SK-N-SH (cell line): Measurements from ENCODE around the gene ENPP5. TPM values are rescaled to one million over a fixed set of nuclear protein-coding genes. Genes with fewer than 3 reads are reported as not detected.
A peak's percentile ranks its signal among the peaks of the same experiment; 100 is the strongest.

Experiments
- CTCF ChIA-PET: fragments of 300-600, 350-600 bp; formaldehyde crosslinking; extraction: SDS; loops from one replicate; lab custom pipeline; 2021; lab: Yijun Ruan, JAX
- POLR2A ChIA-PET: fragments of 350-600 bp; sonication (Branson Sonifier 250); formaldehyde crosslinking; extraction: SDS; loops from one replicate; lab custom pipeline; 2020; ENCODE audit warnings: antibody characterized with exemption, inconsistent platforms; lab: Yijun Ruan, JAX
- DNase-seq: peaks from one replicate; pipeline ENCODE4 v3.0.0; 2012
- H2AFZ ChIP-seq: fragments of 200-600 bp; sonication (generic); 2 replicates; pipeline ENCODE4 v1.8.1; 2016; ENCODE audit warnings: antibody characterized with exemption, mild to moderate bottlenecking, low read depth
- H3F3A ChIP-seq: fragments of 200-600 bp; sonication (generic); replicated peaks from 2 replicates; pipeline ENCODE3; 2016; ENCODE audit warnings: antibody characterized with exemption, mild to moderate bottlenecking; ENCODE audit not compliant: insufficient read depth
- H3K27ac ChIP-seq, 2 experiments: fragments of 200-500 bp in 1 of 2; fragments of 200-600 bp in 1 of 2; sonication (Bioruptor generic) in 1 of 2; sonication (generic), shearing (Covaris generic) in 1 of 2; 2 replicates each; pipeline versions ENCODE4 v1.5.1 to v1.6.1; 2014 to 2016; ENCODE audit warnings: low read depth in 2 of 2, inconsistent platforms in 1 of 2, low read length in 1 of 2, mild to moderate bottlenecking in 1 of 2, mixed read lengths in 1 of 2
- H3K27me3 ChIP-seq: fragments of 200-600 bp; sonication (generic), shearing (Covaris generic); 2 replicates; pipeline ENCODE4 v1.6.1; 2016; ENCODE audit warnings: mixed run types; ENCODE audit not compliant: insufficient read depth
- H3K36me3 ChIP-seq, 2 experiments: fragments of 200-500 bp in 1 of 2; fragments of 200-600 bp in 1 of 2; sonication (Bioruptor generic) in 1 of 2; sonication (generic) in 1 of 2; replicated peaks in 1 of 2; 2 replicates each; pipeline versions ENCODE3 to v1.5.1; 2014 to 2016; ENCODE audit warnings: low read length in 1 of 2, mild to moderate bottlenecking in 1 of 2; ENCODE audit not compliant: insufficient read depth in 2 of 2, control insufficient read depth in 1 of 2
- H3K4me1 ChIP-seq, 2 experiments: fragments of 200-500 bp in 1 of 2; fragments of 200-600 bp in 1 of 2; sonication (Bioruptor generic) in 1 of 2; sonication (generic), shearing (Covaris generic) in 1 of 2; 2 replicates each; pipeline versions ENCODE4 v1.5.1 to v1.6.1; 2014 to 2016; ENCODE audit warnings: low read depth in 1 of 2, low read length in 1 of 2, mixed run types in 1 of 2; ENCODE audit not compliant: insufficient read depth in 2 of 2, control insufficient read depth in 1 of 2
- H3K4me2 ChIP-seq: fragments of 200-600 bp; sonication (generic), shearing (Covaris generic); 2 replicates; pipeline ENCODE4 v1.6.1; 2017; ENCODE audit warnings: mixed run types
- H3K4me3 ChIP-seq, 2 experiments: fragments of 200-500 bp in 1 of 2; fragments of 200-600 bp in 1 of 2; sonication (Bioruptor generic) in 1 of 2; sonication (generic), shearing (Covaris generic) in 1 of 2; 2 replicates each; pipeline versions ENCODE4 v1.5.1 to v1.8.1; 2014 to 2016; ENCODE audit warnings: low read depth in 2 of 2, inconsistent platforms in 1 of 2, low read length in 1 of 2, mild to moderate bottlenecking in 1 of 2, mixed read lengths in 1 of 2, moderate library complexity in 1 of 2
- H3K79me2 ChIP-seq: fragments of 200-600 bp; sonication (generic); 2 replicates; pipeline ENCODE4 v1.8.1; 2017; ENCODE audit warnings: mild to moderate bottlenecking; ENCODE audit not compliant: insufficient read depth
- H3K9ac ChIP-seq: fragments of 200-600 bp; sonication (generic); 2 replicates; pipeline ENCODE4 v1.6.1; 2017; ENCODE audit warnings: mixed run types
- H3K9me2 ChIP-seq: fragments of 200-600 bp; sonication (generic); 2 replicates; pipeline ENCODE4 v1.6.1; 2017; ENCODE audit warnings: mixed run types
- H3K9me3 ChIP-seq: fragments of 200-600 bp; sonication (generic); 2 replicates; pipeline ENCODE4 v1.6.1; 2017; ENCODE audit warnings: mixed run types, mild to moderate bottlenecking, moderate library complexity
- H4K20me1 ChIP-seq: fragments of 200-600 bp; sonication (generic); 2 replicates; pipeline ENCODE4 v1.6.1; 2017; ENCODE audit warnings: mild to moderate bottlenecking, mixed run types; ENCODE audit not compliant: insufficient read depth
- MAX ChIP-seq: IDR thresholded peaks from 2 replicates; pipeline ENCODE4 v1.4.0; 2012; ENCODE audit warnings: low read depth
- MXI1 ChIP-seq: IDR thresholded peaks from 2 replicates; pipeline ENCODE4 v1.6.1; 2012; ENCODE audit warnings: mild to moderate bottlenecking, low read depth, low read length, improper control_type of control experiment
- NFIC ChIP-seq: IDR thresholded peaks from 2 replicates; pipeline ENCODE4 v1.4.0; 2012; ENCODE audit warnings: borderline replicate concordance
- NRF1 ChIP-seq: IDR thresholded peaks from 2 replicates; pipeline ENCODE4 v1.6.1; 2012; ENCODE audit warnings: low read depth, mild to moderate bottlenecking, low read length
- POLR2AphosphoS5 ChIP-seq: IDR thresholded peaks from 2 replicates; pipeline ENCODE4 v1.6.1; 2012; ENCODE audit warnings: low read depth, low read length
- RFX5 ChIP-seq: IDR thresholded peaks from 2 replicates; pipeline ENCODE4 v1.6.1; 2012; ENCODE audit warnings: mild to moderate bottlenecking, improper control_type of control experiment, low read length
- RXRA ChIP-seq: IDR thresholded peaks from 2 replicates; pipeline ENCODE4 v1.4.0; 2012; ENCODE audit warnings: low read depth, mild to moderate bottlenecking, borderline replicate concordance
- SIN3A ChIP-seq: IDR thresholded peaks from 2 replicates; pipeline ENCODE4 v1.6.1; 2012; ENCODE audit warnings: low read depth, mild to moderate bottlenecking, low read length, moderate library complexity, borderline replicate concordance
- SMC3 ChIP-seq: IDR thresholded peaks from 2 replicates; pipeline ENCODE4 v1.6.1; 2012; ENCODE audit warnings: low read depth, low read length, improper control_type of control experiment
- USF1 ChIP-seq: IDR thresholded peaks from 2 replicates; pipeline ENCODE4 v1.4.0; 2012; ENCODE audit warnings: low read depth, borderline replicate concordance
- USF2 ChIP-seq: fragments of 150-350 bp; IDR thresholded peaks from 2 replicates; pipeline ENCODE4 v1.6.1; 2017; ENCODE audit warnings: antibody characterized with exemption, low read length, low read depth, borderline replicate concordance
- WGBS: methylation state at CpG from one replicate; pipeline ENCODE4 v1.1.6; 2017; ENCODE audit warnings: low lambda C conversion rate; 5-methylcytosine and 5-hydroxymethylcytosine counted together
- polyA plus RNA-seq, 3 experiments: library from polyadenylated mRNA; depleted of rRNA; stranded (reverse); fragments of >200 nt; gene quantifications; 2 replicates each; pipeline ENCODE4 v1.2.3, GENCODE V29; 2012

ENPP5 gene
- polyA plus RNA-seq, 1 of the 3 experiments (the other 2 are of a cell fraction) = not detected

GRCh38 chr6:46130666-46131065 lies 40.1 kb downstream of the ENPP5 start:
- Histone ChIP-seq H3K4me2 (no peak overlapping the region), H3K79me2 (no peaks in the 10 kb centered on the region), H3K4me3 (no peak overlapping the region), H3F3A (no peaks in the 10 kb centered on the region), H3K9me3 (no peaks in the 10 kb centered on the region), H3K27me3 (no peaks in the 10 kb centered on the region; the same call in 1 of the 2 replicates)
- ChIA-PET POLR2A (no interaction called here), CTCF (no interaction called here)
- TF ChIP-seq SMC3 (no peak), POLR2AphosphoS5 (no peak), RFX5 (no peak), SIN3A (no peak), USF1 (no peak)
- TF ChIP-seq, all 33 proteins: peak for 0
- no peak overlapping the region for H2AFZ ChIP-seq
- H4K20me1 ChIP-seq = no peaks in the 10 kb centered on the region
- no peaks in the 10 kb centered on the region for H3K36me3 ChIP-seq
- no peaks in the 10 kb centered on the region for H3K4me1 ChIP-seq
- no peak overlapping the region for H3K9ac ChIP-seq
- WGBS = 25% methylated on average over 4 of the region's 4 CpGs
- no peak for DNase-seq
- H3K27ac ChIP-seq = no peak overlapping the region
- no peaks in the 10 kb centered on the region for H3K9me2 ChIP-seq

- no peaks in the 10 kb centered on the region for H3F3A ChIP-seq
- H3K79me2 ChIP-seq = no peaks in the 10 kb centered on the region
- H3K4me2 ChIP-seq = peak within 1 kb of the TSS; percentile 47
- DNase-seq = peak; percentile 72
- no peaks in the 10 kb centered on the region for H3K9me2 ChIP-seq
- WGBS = 12% methylated on average over 36 of the region's 61 CpGs
- H3K4me1 ChIP-seq = no peaks in the 10 kb centered on the region
- POLR2A ChIA-PET = no interaction called here
- CTCF ChIA-PET = no interaction called here
- no peaks in the 10 kb centered on the region for H3K9me3 ChIP-seq
- TF ChIP-seq MAX = no peak
- peak; percentile 40; the same call in 1 of the 2 replicates for TF ChIP-seq NRF1
- peak within 1 kb of the TSS in 1 of 2 experiments; percentile 37; a peak in 1 of 4 replicates for H3K4me3 ChIP-seq
- H3K9ac ChIP-seq = no peak within 1 kb of the TSS
- no peak within 1 kb of the TSS for H3K27ac ChIP-seq
- no peak within 1 kb of the TSS for H2AFZ ChIP-seq
- H3K27me3 ChIP-seq = no peaks in the 10 kb centered on the region; the same call in 1 of the 2 replicates
- H4K20me1 ChIP-seq = no peaks in the 10 kb centered on the region
- no peaks in the 10 kb centered on the region for H3K36me3 ChIP-seq
Measured at GRCh38 chr6:46129629-46130511, 40.9 kb downstream of the ENPP5 start, which contains the start of gene ENPP4. Gene ENPP4 (plus strand): TSS chr6:46129989. CDS start chr6:46139584, 9,595 bp downstream.

- H3K9me2 ChIP-seq = no peaks in the 10 kb centered on the region
- WGBS = 4% methylated on average over 9 of the region's 10 CpGs
- no peak overlapping the region for H3K27ac ChIP-seq
- POLR2A ChIA-PET = no interaction called here
- H3K4me3 ChIP-seq = no peak overlapping the region
- TF ChIP-seq SMC3 (no peak), USF2 (no peak), RXRA (no peak), NFIC (no peak), MXI1 (no peak)
- no peaks in the 10 kb centered on the region for H3K27me3 ChIP-seq
- H3K36me3 ChIP-seq = no peaks in the 10 kb centered on the region
- no peaks in the 10 kb centered on the region for H3K79me2 ChIP-seq
- no peak overlapping the region for H3K9ac ChIP-seq
- CTCF ChIA-PET = no interaction called here
- no peaks in the 10 kb centered on the region for H3K4me1 ChIP-seq
- peak overlapping the region; percentile 47; the same call in 1 of the 2 replicates for H3K4me2 ChIP-seq
- no peak overlapping the region for H2AFZ ChIP-seq
- no peaks in the 10 kb centered on the region for H4K20me1 ChIP-seq
- no peaks in the 10 kb centered on the region for H3K9me3 ChIP-seq
- H3F3A ChIP-seq = no peaks in the 10 kb centered on the region
- no peak for DNase-seq
Measured at GRCh38 chr6:46129291-46129628, 41.5 kb downstream of the ENPP5 start.
